ENCODE results near the gene MAN1C1. TPM values are rescaled to one million over a fixed set of nuclear protein-coding genes. Genes with fewer than 3 reads are reported as not detected.

The MAN1C1 gene
- total RNA-seq, 2 donors from 2014 or later: 4.4 to 10.9 TPM

DNA sequence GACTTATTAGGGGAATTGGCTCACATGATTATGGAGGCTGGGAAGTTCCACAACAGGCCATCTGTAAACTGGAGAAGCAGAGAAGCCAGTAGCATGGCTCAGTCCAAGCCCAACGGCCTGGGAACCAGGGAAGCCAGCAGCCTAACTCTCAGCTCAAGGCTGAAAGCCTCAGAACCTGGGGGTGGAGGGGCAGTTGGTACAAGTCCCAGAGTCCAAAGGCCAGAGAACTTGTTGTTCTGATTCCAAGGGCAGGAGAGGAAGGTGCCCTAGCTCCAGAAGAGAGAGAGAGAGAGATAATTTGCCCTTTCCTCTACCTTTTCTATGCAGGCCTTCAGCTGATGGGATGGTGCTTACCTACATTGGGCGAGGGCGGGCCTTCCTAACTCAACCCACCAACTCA, 55.3 kb downstream of the MAN1C1 start:
- intact Hi-C loops (cut with DNase I): no loop called here
- DNase-seq (peak in 3 of 4 donors; percentile 32 to 43 (median 34)), ATAC-seq (peak; percentile 58)
- Histone ChIP-seq H3K9me3 (no peaks in the 10 kb centered on the region), H3K36me3 (replicated peaks in 1 of 2; ENCODE audit: insufficient read depth in 1 of 2, low read depth in 2 of 2) (no peaks in the 10 kb centered on the region), H3K4me3 (no peak overlapping the region), H3K27ac (no peak overlapping the region), H3K4me1 (peaks cover 14% of the 10 kb centered on the region), H3K27me3 (no peaks in the 10 kb centered on the region)
- TF ChIP-seq, protein P1, sequence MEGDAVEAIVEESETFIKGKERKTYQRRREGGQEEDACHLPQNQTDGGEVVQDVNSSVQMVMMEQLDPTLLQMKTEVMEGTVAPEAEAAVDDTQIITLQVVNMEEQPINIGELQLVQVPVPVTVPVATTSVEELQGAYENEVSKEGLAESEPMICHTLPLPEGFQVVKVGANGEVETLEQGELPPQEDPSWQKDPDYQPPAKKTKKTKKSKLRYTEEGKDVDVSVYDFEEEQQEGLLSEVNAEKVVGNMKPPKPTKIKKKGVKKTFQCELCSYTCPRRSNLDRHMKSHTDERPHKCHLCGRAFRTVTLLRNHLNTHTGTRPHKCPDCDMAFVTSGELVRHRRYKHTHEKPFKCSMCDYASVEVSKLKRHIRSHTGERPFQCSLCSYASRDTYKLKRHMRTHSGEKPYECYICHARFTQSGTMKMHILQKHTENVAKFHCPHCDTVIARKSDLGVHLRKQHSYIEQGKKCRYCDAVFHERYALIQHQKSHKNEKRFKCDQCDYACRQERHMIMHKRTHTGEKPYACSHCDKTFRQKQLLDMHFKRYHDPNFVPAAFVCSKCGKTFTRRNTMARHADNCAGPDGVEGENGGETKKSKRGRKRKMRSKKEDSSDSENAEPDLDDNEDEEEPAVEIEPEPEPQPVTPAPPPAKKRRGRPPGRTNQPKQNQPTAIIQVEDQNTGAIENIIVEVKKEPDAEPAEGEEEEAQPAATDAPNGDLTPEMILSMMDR (IDR thresholded peaks at IDR 0.05): no peak
- no peak for TF ChIP-seq POLR2A (IDR thresholded peaks at IDR 0.05)
- WGBS, 2 donors: 69 to 71% methylated on average over 3 of the region's 3 CpGs

DNA sequence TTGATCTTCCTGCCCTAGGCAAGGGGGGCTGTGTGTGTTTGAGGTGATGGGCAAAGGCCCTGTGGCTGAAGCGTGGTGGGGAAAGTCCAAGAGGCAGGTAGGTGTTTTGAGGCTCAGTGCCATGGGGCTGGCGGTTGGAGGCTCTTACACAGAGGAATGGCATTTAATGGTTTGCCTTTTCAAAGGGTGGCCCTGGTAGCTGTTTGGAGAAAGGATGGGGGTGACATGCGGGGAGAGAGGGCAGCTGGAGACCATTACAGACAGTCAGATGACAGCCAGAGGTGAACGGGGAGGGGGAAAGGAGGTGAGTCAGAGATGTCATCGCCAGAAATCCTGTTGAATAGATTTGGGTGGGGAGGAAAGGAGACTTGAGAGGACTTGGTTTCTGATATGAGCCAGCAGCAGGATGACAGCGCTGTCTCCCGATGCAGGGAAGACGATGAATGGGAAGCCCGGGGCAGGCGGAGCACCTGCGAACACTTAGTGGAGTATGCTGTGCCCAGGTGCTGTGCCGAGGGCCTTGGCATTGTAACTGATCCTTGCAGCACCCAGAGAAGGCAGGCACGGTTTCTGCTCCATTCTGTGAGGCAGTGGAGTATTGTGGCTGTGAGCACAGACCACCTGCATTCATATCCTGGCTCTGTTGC, 56.3 kb downstream of the MAN1C1 start:
- WGBS, 2 donors: 89 to 90% methylated on average over 13 of the region's 13 CpGs

DNA sequence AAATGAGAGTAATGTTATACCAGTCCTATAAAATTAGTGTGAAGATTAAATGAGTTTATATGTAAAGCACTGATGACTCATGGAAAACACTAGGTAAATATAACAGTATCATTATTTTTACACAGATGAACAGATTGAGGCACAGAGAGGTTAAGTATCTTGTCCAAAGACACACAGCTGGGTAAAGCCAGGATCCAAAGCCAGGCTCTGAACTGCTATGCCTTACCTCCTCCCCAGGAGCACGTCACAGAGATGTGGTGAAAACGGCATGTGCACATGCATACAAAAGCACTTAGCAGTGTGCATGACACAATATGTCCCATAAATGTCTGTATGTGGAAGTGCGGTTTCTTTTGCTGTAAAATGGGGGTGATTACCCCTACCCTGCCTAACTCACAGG, 56.9 kb downstream of the MAN1C1 start:
- no peak overlapping the region for H3K4me3 ChIP-seq
- 88 to 94% methylated on average over 3 of the region's 3 CpGs for WGBS, 2 donors
- no peaks in the 10 kb centered on the region for H3K36me3 ChIP-seq (replicated peaks in 1 of 2; ENCODE audit: insufficient read depth in 1 of 2, low read depth in 2 of 2)
- intact Hi-C loops (cut with DNase I): no loop called here
- no peaks in the 10 kb centered on the region for H3K9me3 ChIP-seq
- peaks cover 8% of the 10 kb centered on the region for H3K4me1 ChIP-seq
- TF ChIP-seq, protein P1 (IDR thresholded peaks at IDR 0.05): no peak
- no peak for TF ChIP-seq POLR2A (IDR thresholded peaks at IDR 0.05)
- no peak overlapping the region for H3K27ac ChIP-seq
- ATAC-seq (no peak), DNase-seq (no peak)
- no peaks in the 10 kb centered on the region for H3K27me3 ChIP-seq

More for the DNA sequence above, 56.3 kb downstream of the MAN1C1 start:
- H3K27me3 ChIP-seq: no peaks in the 10 kb centered on the region
- no peak overlapping the region for H3K27ac ChIP-seq
- H3K36me3 ChIP-seq (replicated peaks in 1 of 2; ENCODE audit: insufficient read depth in 1 of 2, low read depth in 2 of 2): no peaks in the 10 kb centered on the region
- intact Hi-C loops (cut with DNase I): no loop called here
- H3K4me1 ChIP-seq: peaks cover 10% of the 10 kb centered on the region
- DNase-seq: no peak
- no peaks in the 10 kb centered on the region for H3K9me3 ChIP-seq
- TF ChIP-seq POLR2A (IDR thresholded peaks at IDR 0.05): no peak
- TF ChIP-seq, protein P1 (IDR thresholded peaks at IDR 0.05): no peak
- H3K4me3 ChIP-seq: no peak overlapping the region
- ATAC-seq: no peak

DNA sequence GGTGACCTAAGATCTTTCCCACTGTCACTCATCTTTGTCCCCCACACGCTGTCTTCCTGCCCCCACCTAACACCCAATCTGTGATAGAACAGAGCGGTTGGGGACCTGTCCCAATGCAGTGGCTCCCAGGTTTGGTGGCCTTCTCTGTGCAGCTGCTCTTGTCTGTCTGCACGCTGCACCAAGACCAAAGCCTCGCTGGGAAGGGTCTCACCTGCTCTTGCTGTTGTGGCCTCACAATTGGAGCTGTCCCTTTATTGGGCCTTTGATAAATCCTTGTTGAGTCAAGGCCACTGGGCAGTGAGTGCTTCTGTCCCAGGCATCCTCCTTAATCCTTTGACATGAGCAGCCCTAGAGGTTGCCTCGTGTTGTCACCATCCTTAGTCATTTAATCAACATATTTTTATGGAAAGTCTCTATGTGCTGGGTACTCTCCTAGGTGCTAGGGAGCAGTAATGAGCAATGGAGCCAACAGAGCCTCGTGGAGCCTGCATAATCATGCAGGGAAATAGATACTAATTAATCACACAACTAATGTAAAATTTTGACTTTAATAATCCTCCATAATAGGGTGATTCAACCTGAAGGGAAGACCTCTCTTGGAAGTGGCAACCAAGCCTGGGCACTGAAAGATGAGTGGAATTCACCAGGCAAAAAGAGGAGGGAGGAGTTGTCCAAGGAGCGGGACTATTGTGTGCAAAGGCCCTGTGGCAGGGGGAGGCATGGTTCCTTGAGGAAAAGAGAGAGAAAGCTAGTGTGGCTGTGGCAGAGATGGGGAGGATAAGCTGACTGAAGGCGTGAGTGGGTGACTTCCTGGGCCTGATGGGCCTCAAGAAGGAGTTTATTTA, 57.6 kb downstream of the MAN1C1 start:
- H3K27ac ChIP-seq: no peak overlapping the region
- no peak for TF ChIP-seq POLR2A (IDR thresholded peaks at IDR 0.05)
- no peaks in the 10 kb centered on the region for H3K9me3 ChIP-seq
- H3K4me3 ChIP-seq: no peak overlapping the region
- no peak for ATAC-seq
- no peaks in the 10 kb centered on the region for H3K27me3 ChIP-seq
- intact Hi-C loops (cut with DNase I): no loop called here
- 92 to 97% methylated on average over 8 of the region's 8 CpGs for WGBS, 2 donors
- no peaks in the 10 kb centered on the region for H3K36me3 ChIP-seq (replicated peaks in 1 of 2; ENCODE audit: insufficient read depth in 1 of 2, low read depth in 2 of 2)
- DNase-seq: no peak
- H3K4me1 ChIP-seq: peaks cover 8% of the 10 kb centered on the region

DNA sequence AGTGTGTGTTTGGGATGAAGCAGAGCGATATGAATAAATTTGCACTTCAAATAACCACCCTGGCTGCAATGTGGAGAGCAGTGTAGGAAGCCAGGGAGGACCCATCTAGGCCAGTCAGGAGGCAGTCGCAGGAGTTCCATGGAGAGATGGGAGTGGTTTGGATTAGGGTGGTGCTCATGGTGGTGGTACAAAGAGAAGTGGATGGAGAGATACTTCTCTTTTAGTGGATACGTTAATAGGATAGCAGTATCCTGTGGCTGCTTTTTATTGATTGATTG, 58.2 kb downstream of the MAN1C1 start:
- H3K27ac ChIP-seq: no peak overlapping the region
- DNase-seq: no peak
- intact Hi-C loops (cut with DNase I): no loop called here
- 94 to 97% methylated on average over 3 of the region's 3 CpGs for WGBS, 2 donors
- no peak for TF ChIP-seq POLR2A (IDR thresholded peaks at IDR 0.05)
- TF ChIP-seq, protein P1 (IDR thresholded peaks at IDR 0.05): no peak
- H3K27me3 ChIP-seq: no peaks in the 10 kb centered on the region
- no peak for ATAC-seq
- H3K4me3 ChIP-seq: no peak overlapping the region
- peaks cover 8% of the 10 kb centered on the region for H3K4me1 ChIP-seq
- H3K36me3 ChIP-seq (replicated peaks in 1 of 2; ENCODE audit: insufficient read depth in 1 of 2, low read depth in 2 of 2): no peaks in the 10 kb centered on the region
- no peaks in the 10 kb centered on the region for H3K9me3 ChIP-seq

All from body of pancreas (tissue), 4 donors.